Uterus (tissue), 2 donors: Measurements from ENCODE around the gene DHX35.
A peak's percentile ranks its signal among the peaks of the same experiment; 100 is the strongest.

Source experiments
- POLR2A ChIP-seq, 2 donors: fragments of 450-650 bp; IDR thresholded peaks; one replicate each; pipeline ENCODE4 v1.6.1; 2016; ENCODE audit warnings: antibody characterized with exemption in 2 of 2, mild to moderate bottlenecking in 1 of 2, moderate library complexity in 1 of 2
- TF ChIP-seq, protein P1 (sequence below), 4 experiments: fragments of 200-600 bp in 2 of 4; fragments of 450-650 bp in 2 of 4; sonication (generic) in 2 of 4; IDR thresholded peaks; one replicate each; pipeline ENCODE4 v1.5.1; 2016 to 2019; ENCODE audit warnings: antibody characterized with exemption in 4 of 4, mild to moderate bottlenecking in 2 of 4, moderate library complexity in 1 of 4

DNA sequence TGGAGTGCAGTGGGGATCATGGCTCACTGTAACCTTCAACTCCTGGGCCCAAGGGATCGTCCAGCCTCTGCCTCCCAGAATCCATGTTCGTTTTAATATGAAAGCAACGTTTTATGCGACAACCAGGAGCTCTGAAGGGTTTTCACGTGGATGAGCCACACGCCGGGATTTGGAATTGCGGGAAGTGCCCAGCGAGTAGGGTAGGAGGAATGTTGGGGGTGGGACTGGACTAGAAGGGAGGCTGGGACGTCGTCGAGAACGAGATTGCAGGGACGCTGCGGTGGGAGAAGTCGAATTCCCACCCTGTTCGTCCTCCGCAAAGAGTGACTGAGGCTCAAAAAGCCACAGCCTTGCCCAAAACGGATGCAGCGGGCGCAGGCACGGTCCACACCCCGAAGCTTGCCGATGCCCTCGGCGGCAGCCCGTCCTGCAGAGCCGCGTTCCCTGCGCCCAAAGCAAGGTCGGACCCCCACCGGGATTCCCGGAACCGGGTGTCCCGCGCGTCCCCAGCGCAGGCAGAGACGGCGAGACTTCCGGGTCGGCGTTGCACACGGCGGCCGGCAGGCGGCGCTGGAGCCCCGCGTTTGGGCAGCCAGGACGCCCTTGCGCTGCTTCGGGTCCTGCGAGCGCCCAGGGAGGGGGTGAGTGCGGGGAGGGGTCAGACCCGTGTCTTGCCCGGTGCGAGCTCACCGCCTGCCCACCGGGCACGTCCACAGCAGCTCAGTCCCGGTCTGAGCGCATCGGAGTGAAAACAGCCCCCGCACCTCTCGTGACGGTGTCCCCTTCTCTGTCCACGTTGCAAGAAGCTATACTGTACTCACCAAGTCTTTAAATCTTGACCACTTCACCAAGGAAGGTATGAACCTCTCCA is 87.8 kb downstream of the DHX35 start:
- TF ChIP-seq, protein P1, sequence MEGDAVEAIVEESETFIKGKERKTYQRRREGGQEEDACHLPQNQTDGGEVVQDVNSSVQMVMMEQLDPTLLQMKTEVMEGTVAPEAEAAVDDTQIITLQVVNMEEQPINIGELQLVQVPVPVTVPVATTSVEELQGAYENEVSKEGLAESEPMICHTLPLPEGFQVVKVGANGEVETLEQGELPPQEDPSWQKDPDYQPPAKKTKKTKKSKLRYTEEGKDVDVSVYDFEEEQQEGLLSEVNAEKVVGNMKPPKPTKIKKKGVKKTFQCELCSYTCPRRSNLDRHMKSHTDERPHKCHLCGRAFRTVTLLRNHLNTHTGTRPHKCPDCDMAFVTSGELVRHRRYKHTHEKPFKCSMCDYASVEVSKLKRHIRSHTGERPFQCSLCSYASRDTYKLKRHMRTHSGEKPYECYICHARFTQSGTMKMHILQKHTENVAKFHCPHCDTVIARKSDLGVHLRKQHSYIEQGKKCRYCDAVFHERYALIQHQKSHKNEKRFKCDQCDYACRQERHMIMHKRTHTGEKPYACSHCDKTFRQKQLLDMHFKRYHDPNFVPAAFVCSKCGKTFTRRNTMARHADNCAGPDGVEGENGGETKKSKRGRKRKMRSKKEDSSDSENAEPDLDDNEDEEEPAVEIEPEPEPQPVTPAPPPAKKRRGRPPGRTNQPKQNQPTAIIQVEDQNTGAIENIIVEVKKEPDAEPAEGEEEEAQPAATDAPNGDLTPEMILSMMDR (IDR thresholded peaks at IDR 0.05), result peak; percentile 97
- TF ChIP-seq POLR2A (IDR thresholded peaks at IDR 0.05), result no peak
